ENCODE data around the gene CCDC9B.

The CCDC9B gene

GRCh38 chr15:40332113-40332781, 8.5 kb downstream of the CCDC9B start:
- H3K9ac ChIP-seq (ENCODE audit: low read length): no peak overlapping the region
- H3K4me3 ChIP-seq (ENCODE audit: low read length): no peak overlapping the region
- no peaks in the 10 kb centered on the region for H3K36me3 ChIP-seq (ENCODE audit: control insufficient read depth, insufficient read depth, low read length, severe bottlenecking)
- no peaks in the 10 kb centered on the region for H3K9me3 ChIP-seq (ENCODE audit: control insufficient read depth, low read length)
- H3K4me1 ChIP-seq (ENCODE audit: control insufficient read depth, insufficient read depth, low read length): peaks cover 63% of the 10 kb centered on the region
- no peaks in the 10 kb centered on the region for H3K27me3 ChIP-seq (replicated peaks; ENCODE audit: control insufficient read depth, insufficient read depth, low read length)
- DNase-seq (ENCODE audit: low read depth): no peak

- DNase-seq (ENCODE audit: low read depth): no peak
- no peak overlapping the region for H3K9ac ChIP-seq (ENCODE audit: low read length)
Measured at GRCh38 chr15:40331637-40332036, 9.1 kb downstream of the CCDC9B start.

GRCh38 chr15:40331026-40331425, 9.7 kb downstream of the CCDC9B start:
- H3K4me1 ChIP-seq (ENCODE audit: control insufficient read depth, insufficient read depth, low read length): peaks cover 62% of the 10 kb centered on the region
- no peak overlapping the region for H3K9ac ChIP-seq (ENCODE audit: low read length)
- peaks cover 5% of the 10 kb centered on the region for H3K36me3 ChIP-seq (ENCODE audit: control insufficient read depth, insufficient read depth, low read length, severe bottlenecking)
- no peak for DNase-seq (ENCODE audit: low read depth)
- no peaks in the 10 kb centered on the region for H3K9me3 ChIP-seq (ENCODE audit: control insufficient read depth, low read length)
- no peaks in the 10 kb centered on the region for H3K27me3 ChIP-seq (replicated peaks; ENCODE audit: control insufficient read depth, insufficient read depth, low read length)
- no peak overlapping the region for H3K4me3 ChIP-seq (ENCODE audit: low read length)

More at GRCh38 chr15:40331637-40332036, 9.1 kb downstream of the CCDC9B start:
- Histone ChIP-seq H3K9me3 (ENCODE audit: control insufficient read depth, low read length) (no peaks in the 10 kb centered on the region), H3K4me3 (ENCODE audit: low read length) (no peak overlapping the region), H3K4me1 (ENCODE audit: control insufficient read depth, insufficient read depth, low read length) (peaks cover 65% of the 10 kb centered on the region), H3K27me3 (replicated peaks; ENCODE audit: control insufficient read depth, insufficient read depth, low read length) (no peaks in the 10 kb centered on the region), H3K36me3 (ENCODE audit: control insufficient read depth, insufficient read depth, low read length, severe bottlenecking) (peaks cover 4% of the 10 kb centered on the region)

DNA sequence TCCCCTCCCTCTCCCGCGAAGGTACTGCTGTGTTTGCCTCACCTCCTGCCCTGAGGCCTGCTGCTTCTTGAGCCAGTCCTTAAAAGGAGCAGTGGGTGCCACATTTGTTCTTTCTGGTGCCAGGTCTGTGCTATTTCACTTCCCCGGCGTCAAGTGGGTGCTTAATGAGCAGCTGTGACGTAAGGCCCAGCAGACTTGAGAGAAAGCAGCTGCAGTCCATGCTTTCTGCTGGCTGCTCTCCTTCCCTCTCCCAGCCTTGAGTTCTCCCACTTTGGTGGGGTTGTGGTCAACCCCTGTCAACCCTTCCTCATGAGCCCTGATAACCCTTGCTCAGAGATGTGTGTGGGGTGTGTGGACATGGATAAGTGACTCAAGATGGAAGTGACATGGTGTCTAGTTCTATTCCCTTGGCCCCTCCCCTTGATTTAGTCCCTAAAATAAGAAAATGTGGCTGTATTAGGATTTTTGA, 10.3 kb downstream of the CCDC9B start:
- Histone ChIP-seq H3K9ac (ENCODE audit: low read length) (no peak overlapping the region), H3K4me3 (ENCODE audit: low read length) (no peak overlapping the region), H3K9me3 (ENCODE audit: control insufficient read depth, low read length) (no peaks in the 10 kb centered on the region), H3K4me1 (ENCODE audit: control insufficient read depth, insufficient read depth, low read length) (peaks cover 62% of the 10 kb centered on the region), H3K36me3 (ENCODE audit: control insufficient read depth, insufficient read depth, low read length, severe bottlenecking) (peaks cover 5% of the 10 kb centered on the region), H3K27me3 (replicated peaks; ENCODE audit: control insufficient read depth, insufficient read depth, low read length) (no peaks in the 10 kb centered on the region)
- no peak for DNase-seq (ENCODE audit: low read depth)

DNA sequence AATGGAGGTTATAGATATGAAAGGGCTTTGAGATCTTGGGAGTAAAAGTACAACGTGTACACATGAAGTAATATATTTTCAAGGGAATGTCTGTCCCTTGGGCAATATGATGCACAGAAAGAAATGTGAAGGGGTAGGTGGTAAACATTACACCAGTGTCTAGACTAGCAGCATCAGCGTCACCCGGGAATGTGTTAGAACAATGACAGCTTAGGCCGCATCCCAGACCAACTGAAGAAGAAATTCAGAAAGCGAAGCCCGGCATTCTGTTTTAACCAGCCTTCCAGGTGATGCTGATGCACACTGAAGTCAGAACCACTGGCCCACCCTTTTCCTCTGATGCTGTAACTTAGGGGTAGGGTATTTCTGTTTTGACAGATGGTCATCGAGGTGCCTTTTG, 10.9 kb downstream of the CCDC9B start:
- H3K9me3 ChIP-seq (ENCODE audit: control insufficient read depth, low read length): no peaks in the 10 kb centered on the region
- no peaks in the 10 kb centered on the region for H3K27me3 ChIP-seq (replicated peaks; ENCODE audit: control insufficient read depth, insufficient read depth, low read length)
- DNase-seq (ENCODE audit: low read depth): no peak
- H3K4me3 ChIP-seq (ENCODE audit: low read length): peak overlapping the region; percentile 14
- peaks cover 5% of the 10 kb centered on the region for H3K36me3 ChIP-seq (ENCODE audit: control insufficient read depth, insufficient read depth, low read length, severe bottlenecking)
- H3K9ac ChIP-seq (ENCODE audit: low read length): no peak overlapping the region
- peaks cover 63% of the 10 kb centered on the region for H3K4me1 ChIP-seq (ENCODE audit: control insufficient read depth, insufficient read depth, low read length)

- Histone ChIP-seq H3K4me1 (ENCODE audit: control insufficient read depth, insufficient read depth, low read length) (peaks cover 54% of the 10 kb centered on the region), H3K27me3 (replicated peaks; ENCODE audit: control insufficient read depth, insufficient read depth, low read length) (no peaks in the 10 kb centered on the region), H3K9ac (ENCODE audit: low read length) (peak overlapping the region; percentile 35), H3K9me3 (ENCODE audit: control insufficient read depth, low read length) (no peaks in the 10 kb centered on the region), H3K4me3 (ENCODE audit: low read length) (no peak overlapping the region), H3K36me3 (ENCODE audit: control insufficient read depth, insufficient read depth, low read length, severe bottlenecking) (peaks cover 5% of the 10 kb centered on the region)
- DNase-seq (ENCODE audit: low read depth): no peak
Measured at GRCh38 chr15:40328751-40329150, 12.0 kb downstream of the CCDC9B start.

DNA sequence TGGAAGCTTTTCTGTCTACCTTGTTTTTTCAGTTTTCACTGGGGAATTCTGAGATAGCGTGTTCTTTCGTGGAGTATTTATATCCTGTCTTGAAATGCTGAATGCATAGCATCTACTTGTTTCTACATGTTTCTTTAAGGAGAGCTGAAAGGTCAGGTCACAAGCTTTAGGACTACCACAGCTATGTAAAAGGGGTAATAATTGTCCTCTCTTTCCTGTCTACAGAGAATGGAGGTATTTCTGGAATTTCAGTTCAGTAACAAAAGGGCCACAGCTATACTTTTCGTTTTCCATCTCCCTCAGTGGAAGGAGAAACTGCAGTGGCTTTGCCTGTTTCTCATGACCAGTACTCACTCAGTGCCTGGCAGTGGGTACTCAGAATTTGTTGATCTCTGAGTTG, 12.6 kb downstream of the CCDC9B start:
- Histone ChIP-seq H3K4me3 (ENCODE audit: low read length) (peak overlapping the region; percentile 17), H3K9me3 (ENCODE audit: control insufficient read depth, low read length) (no peaks in the 10 kb centered on the region), H3K4me1 (ENCODE audit: control insufficient read depth, insufficient read depth, low read length) (peaks cover 51% of the 10 kb centered on the region), H3K36me3 (ENCODE audit: control insufficient read depth, insufficient read depth, low read length, severe bottlenecking) (peaks cover 5% of the 10 kb centered on the region), H3K27me3 (replicated peaks; ENCODE audit: control insufficient read depth, insufficient read depth, low read length) (no peaks in the 10 kb centered on the region), H3K9ac (ENCODE audit: low read length) (peak overlapping the region; percentile 58)
- DNase-seq (ENCODE audit: low read depth): peak; percentile 58

DNA sequence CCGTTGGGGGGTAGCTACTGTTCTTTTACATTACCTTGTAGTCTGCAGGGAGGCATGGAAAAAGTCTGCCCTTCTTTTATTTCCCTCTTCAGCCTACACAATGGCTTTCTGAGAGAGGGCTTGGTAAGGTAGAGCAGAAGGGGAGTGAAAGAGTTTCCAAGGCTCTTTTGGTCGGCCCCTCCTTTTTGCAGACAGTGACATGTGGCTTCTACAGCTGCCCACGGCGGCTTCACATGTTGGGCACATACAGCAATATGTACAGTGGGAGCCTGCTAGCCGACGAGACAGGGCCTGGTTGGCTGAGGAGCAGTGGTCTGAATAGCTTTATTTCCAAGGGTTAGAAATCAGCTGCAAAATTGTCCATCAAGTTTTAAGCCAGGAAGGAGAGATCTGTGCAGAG, 13.3 kb downstream of the CCDC9B start:
- Histone ChIP-seq H3K27me3 (replicated peaks; ENCODE audit: control insufficient read depth, insufficient read depth, low read length) (no peaks in the 10 kb centered on the region), H3K4me3 (ENCODE audit: low read length) (peak overlapping the region; percentile 17), H3K9me3 (ENCODE audit: control insufficient read depth, low read length) (no peaks in the 10 kb centered on the region), H3K9ac (ENCODE audit: low read length) (peak overlapping the region; percentile 58), H3K36me3 (ENCODE audit: control insufficient read depth, insufficient read depth, low read length, severe bottlenecking) (peaks cover 5% of the 10 kb centered on the region), H3K4me1 (ENCODE audit: control insufficient read depth, insufficient read depth, low read length) (peaks cover 57% of the 10 kb centered on the region)
- DNase-seq (ENCODE audit: low read depth): no peak

- Histone ChIP-seq H3K4me3 (ENCODE audit: low read length) (peak overlapping the region; percentile 83), H3K9ac (ENCODE audit: low read length) (peak overlapping the region; percentile 85), H3K36me3 (ENCODE audit: control insufficient read depth, insufficient read depth, low read length, severe bottlenecking) (peaks cover 5% of the 10 kb centered on the region), H3K27me3 (replicated peaks; ENCODE audit: control insufficient read depth, insufficient read depth, low read length) (no peaks in the 10 kb centered on the region), H3K9me3 (ENCODE audit: control insufficient read depth, low read length) (no peaks in the 10 kb centered on the region), H3K4me1 (ENCODE audit: control insufficient read depth, insufficient read depth, low read length) (peaks cover 60% of the 10 kb centered on the region)
- DNase-seq (ENCODE audit: low read depth): no peak
Measured at GRCh38 chr15:40325700-40326099, 15.0 kb downstream of the CCDC9B start.

DNA sequence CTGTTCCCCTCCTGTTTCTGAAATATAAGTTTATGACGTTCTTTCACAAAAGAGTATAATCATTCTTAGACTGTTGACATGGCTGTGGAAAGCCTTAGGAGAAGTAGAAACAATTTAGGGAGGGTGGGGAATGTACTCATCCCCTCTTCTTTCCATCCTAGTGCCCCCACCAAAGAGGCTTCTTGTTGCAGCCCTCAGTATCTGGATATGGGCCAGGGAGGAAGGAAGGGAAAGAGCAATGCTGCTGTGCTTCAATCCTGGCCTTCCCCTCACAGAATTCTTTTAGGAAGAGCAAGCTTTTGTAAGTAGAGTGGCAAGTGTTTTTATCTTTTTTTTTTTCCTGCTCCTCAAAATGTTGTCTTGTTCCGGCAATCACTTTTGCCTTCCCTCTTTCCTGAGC, 15.6 kb downstream of the CCDC9B start:
- peak; percentile 44 for DNase-seq (ENCODE audit: low read depth)
- Histone ChIP-seq H3K4me3 (ENCODE audit: low read length) (peak overlapping the region; percentile 83), H3K36me3 (ENCODE audit: control insufficient read depth, insufficient read depth, low read length, severe bottlenecking) (peaks cover 5% of the 10 kb centered on the region), H3K9me3 (ENCODE audit: control insufficient read depth, low read length) (no peaks in the 10 kb centered on the region), H3K9ac (ENCODE audit: low read length) (peak overlapping the region; percentile 85), H3K27me3 (replicated peaks; ENCODE audit: control insufficient read depth, insufficient read depth, low read length) (no peaks in the 10 kb centered on the region), H3K4me1 (ENCODE audit: control insufficient read depth, insufficient read depth, low read length) (peaks cover 56% of the 10 kb centered on the region)

DNA sequence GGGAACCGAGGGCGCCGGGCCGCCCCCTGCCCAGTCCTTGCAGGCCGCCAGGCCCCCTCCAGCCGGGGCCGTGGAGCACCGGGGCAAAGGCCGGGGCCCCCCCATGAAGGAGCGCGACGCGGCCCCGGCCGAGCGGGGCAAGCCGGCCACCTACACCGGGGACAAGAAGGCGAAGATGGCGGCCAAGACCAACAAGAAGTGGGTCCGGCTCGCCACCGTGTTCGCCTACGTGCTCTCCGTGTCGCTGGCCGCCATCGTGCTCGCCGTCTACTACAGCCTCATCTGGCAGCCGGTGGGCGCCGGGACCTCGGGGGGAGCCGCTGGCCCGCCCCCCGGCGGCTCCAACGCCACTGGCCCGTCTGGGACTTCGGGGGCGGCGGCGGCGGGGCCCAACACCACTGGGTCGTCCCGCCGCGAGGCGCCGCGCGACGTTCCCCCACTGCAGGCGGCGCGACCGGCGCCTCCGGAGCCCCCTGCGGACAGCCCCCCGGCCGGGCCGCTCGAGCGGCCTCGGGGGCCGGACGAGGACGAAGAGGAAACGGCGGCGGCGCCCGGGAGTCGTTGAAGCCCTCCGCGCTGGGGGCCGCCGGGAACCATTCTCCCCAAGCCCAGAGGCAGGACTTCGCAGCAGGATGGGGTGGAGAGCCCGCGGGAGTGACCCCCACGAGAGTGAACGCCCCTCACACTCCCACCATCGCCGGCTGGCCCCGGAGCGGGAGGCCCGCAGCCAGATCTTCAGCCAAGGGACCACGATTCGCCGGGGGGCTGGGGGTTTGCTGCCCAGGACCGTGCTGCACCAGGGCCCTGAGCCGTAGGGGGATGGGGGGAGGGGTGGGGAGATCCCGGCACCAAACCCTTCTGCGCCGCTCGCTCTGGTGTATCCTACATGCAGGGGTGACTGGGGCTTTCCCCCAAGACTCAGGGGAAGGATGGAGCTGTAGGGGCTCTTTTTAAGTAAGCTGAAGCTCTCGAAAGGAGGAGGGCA, 16.5 kb downstream of the CCDC9B start:
- Histone ChIP-seq H3K4me1 (ENCODE audit: control insufficient read depth, insufficient read depth, low read length) (peaks cover 47% of the 10 kb centered on the region), H3K36me3 (ENCODE audit: control insufficient read depth, insufficient read depth, low read length, severe bottlenecking) (peaks cover 5% of the 10 kb centered on the region), H3K9me3 (ENCODE audit: control insufficient read depth, low read length) (no peaks in the 10 kb centered on the region), H3K4me3 (ENCODE audit: low read length) (peak overlapping the region; percentile 83), H3K27me3 (replicated peaks; ENCODE audit: control insufficient read depth, insufficient read depth, low read length) (no peaks in the 10 kb centered on the region), H3K9ac (ENCODE audit: low read length) (peak overlapping the region; percentile 85)
- DNase-seq (ENCODE audit: low read depth): peak; percentile 61

All from adipocyte (in vitro differentiated cells).